Iris pigment epithelial cell (primary cell): Measurements from ENCODE around the gene FPGS.
A peak's percentile ranks its signal among the peaks of the same experiment; 100 is the strongest.

Experiments used
- DNase-seq: peaks from one replicate; pipeline ENCODE4 v3.0.0-alpha.2; 2011; ENCODE audit warnings: low read depth

The FPGS gene

DNA sequence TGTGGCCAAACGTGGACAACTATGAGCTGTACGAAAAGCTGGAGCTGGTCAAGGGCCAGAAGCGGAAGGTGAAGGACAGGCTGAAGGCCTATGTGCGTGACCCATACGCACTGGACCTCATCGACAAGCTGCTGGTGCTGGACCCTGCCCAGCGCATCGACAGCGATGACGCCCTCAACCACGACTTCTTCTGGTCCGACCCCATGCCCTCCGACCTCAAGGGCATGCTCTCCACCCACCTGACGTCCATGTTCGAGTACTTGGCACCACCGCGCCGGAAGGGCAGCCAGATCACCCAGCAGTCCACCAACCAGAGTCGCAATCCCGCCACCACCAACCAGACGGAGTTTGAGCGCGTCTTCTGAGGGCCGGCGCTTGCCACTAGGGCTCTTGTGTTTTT lies 13.5 kb upstream of the FPGS start:
- no peak for DNase-seq

DNA sequence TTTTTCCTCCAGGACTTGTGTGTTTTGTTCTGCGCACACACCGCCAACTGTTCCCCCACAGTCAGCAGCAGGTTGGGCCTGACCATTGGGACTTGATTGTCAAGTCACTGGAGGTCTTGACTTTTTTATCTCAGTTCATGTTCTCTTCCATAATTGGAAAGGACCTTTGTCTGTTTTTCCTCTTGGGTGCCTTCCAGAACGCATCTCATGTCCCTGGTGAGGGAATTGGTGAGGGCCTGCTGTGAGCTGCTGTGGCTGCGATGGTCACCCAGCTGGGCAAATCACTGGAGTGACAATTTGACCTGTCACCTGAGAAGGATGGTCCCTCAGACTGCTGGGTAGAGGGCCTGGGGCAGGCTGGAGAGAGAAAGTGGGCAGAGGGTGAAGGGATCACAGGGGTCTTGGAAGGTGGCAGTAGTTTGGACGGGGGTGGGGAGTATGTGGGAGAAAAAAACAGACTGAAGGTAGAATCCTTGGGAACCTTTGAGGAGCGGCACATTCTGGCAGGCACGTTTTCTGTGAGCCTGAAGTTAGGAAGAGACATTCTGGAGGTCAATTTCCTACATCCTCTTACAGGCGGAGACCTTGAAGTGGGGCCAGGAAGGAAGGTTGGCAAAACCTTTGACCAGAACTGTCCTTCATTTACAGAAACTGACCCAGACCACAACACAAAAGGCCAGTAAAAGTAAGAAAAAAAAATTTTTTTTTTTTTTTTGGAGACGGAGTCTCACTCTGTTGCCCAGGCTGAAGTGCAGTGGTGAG lies 12.4 kb upstream of the FPGS start:
- no peak for DNase-seq

DNA sequence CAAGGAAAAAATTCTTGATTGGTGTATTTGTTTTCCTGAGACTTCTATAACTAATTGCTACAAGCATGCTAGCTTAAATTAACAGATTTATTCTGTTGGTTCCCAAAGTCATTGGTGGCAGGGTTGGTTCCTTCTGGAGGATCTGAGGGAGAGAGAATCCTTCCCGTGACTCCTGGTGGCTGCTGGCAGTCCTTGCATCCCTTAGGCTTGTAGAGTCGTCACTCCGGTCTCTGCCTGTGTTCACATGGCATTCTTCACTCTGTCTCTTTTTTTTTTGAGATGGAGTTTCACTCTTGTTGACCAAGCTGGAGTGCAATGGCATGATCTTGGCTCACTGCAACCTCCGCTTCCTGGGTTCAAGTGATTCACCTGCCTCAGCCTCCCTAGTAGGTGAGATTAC lies 11.6 kb upstream of the FPGS start:
- DNase-seq, result no peak

DNA sequence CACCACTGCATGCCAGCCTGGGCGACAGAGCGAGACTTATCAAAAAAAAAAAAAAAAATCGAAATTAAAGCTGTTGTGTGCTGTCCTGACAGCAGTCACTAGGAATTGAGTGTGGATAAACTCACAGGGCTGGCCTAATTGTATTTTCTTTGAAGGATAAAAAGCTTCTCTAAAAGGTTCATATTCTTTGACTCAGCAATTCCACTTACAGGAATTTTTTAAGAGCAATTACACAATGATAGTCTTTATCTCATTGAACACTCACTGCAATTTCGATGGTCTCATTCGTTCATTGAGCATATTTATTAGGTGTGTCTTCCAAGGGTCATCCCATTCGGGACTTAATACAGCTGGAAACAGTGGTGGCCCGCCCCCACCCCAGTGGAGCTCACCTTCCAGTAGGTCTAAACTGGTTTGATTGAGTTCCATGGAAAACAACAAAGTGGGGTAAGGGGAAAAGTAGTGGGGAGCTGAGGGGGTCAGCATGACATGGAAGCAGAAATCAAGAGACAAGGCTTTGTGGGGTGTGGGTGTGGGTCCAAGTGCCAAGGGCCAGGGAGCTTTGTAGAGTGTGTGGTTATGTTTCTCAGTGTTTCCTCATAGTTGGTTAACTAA lies 10.2 kb upstream of the FPGS start:
- DNase-seq, result no peak

DNA sequence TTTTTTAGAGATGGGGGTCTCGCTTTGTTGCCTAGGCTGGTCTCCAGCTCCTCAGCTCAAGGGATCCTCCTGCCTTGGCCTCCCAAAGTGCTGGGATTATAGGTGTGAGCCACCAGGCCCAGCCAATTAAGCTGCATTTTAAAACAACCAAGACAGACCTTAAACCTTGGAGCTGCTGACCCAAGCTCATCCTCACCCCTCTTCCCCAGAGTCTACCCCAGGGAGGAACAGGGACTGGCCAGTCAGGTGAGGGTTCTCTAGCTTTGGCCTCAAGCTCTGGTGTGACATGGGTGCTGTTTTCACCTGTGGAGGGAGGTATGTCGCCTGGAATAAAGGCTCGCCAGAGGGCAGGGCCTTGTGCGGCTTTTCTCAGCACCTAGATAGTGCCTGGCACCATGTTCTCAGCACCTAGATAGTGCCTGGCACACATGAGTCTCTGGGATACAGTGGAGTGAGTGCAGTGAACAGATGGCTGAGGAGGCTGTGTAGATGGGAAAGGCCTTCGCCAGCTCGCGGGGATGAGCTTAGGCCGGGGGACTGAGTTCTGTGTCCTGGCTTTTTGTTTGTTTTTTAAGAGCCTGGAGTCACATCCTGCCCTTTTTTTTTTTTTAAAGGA lies 9.5 kb upstream of the FPGS start:
- DNase-seq, result no peak

DNA sequence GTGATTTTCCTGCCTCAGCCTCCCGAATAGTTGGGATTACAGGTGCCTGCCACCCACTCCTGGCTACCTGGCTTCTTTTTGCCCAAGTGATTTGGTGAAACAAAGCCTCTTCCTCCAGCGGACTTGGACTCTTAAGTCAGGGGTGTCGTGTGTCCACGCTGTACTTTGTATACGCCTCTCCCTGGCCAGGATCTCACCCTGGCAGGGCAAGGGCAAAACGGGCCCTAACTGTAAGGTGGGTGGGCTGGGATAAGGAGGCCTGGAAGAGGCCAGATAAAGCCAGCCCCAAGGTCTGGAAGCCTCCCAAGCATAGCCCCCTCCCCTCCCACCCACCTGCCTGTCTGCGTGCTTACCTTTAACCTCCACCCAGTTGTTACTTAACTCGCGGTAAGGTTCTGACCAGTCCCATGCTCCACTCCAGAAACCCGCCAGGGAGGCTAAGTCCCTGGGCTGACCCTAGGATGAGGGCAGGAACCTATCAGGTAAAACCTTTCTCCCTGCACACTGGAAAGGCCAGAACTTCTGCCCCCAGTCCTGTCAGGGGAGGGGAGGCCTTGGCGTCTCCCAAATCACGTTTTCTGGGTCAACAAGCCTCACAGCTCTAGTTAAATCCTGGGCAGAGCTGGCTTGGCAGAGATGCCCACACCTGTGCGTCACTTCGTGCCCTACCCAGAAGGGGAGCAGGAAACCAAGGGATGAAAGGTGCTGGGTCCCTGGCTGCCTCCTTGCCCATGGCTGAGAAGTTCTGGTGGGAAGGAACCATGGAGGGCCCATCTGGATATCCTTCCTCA lies 8.5 kb upstream of the FPGS start:
- DNase-seq, result no peak

DNA sequence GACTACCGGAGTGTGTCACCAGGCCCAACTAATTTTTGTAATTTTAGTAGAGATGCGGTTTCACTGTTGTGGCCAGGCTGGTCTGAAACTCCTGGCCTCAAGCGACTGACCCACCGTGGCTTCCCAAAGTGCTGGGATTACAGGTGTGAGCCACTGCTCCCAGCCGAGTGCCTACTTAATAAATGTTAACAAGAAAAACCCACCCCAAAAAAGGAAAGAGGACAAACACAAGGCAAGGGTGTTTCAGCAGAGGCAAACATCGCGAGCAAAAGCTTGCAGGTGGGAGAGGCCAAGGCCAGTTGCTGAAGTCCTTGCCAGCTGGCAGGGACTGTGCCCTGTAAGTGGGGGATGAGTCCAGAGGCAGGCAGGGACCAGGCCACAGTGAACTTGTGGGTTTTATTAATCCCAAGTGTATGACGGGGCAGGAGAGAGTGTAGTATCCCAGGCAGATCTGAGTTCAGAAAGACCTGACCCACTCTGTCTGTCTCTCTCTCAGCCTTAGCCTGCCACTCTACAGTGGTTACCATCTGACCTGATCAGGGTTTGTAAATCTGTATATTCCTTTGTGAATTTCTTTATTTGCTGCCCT lies 6.4 kb upstream of the FPGS start:
- DNase-seq, result peak; percentile 46

DNA sequence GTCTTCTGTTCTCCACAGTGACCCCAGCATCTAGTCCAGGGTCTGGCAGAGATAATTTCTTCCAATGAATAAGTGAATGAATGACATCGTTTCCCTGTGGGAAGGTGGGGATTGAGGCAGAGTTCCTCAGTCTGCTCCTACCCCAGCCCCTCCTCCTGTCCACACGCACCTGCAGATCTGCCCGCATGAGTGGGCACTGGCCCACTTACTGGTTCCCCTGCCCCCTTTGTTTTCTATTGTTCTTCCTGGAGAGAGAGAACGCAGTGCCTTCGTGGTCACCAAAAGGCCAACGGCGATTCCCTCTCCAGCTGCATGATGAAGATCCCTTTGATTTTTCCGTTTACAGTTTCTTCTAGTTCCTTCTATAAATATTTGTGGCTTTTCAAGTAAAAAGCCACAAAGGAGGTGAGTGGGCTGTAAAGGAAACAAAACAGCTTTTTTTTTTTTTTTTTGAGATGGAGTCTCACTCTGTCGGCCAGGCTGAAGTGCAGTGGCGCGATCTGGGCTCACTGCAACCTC lies 5.8 kb upstream of the FPGS start:
- peak; percentile 45 for DNase-seq

DNA sequence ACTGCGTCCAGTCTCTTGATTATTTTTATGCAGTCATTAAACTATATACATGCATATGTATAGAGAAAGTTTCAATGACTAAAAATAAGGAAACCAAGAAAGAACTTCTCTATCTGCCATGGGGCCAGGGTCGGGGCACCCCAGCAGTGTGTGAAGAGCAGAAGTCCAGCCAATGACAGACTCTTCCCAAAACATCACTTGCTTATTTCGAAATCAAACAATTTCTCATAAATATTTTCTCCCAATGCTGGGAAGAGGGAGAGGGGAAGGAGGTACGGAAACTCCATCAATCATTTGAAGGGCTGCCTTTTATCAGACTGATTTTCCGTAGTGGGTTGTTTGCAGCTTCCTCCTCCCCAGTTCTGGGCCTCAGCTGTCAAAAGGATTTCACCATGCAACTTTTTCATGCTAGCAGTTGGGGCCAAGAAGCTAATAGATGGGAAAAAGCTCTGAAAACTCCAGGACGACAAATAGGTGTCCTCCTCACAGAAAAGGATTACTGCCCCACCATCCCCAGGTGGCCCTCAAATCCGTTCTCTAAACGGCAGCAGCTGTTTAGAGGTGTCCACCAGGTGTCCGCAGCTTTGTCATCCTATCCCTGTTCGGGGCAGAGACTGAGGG lies 617 bp upstream of the FPGS start:
- peak; percentile 32 for DNase-seq

DNA sequence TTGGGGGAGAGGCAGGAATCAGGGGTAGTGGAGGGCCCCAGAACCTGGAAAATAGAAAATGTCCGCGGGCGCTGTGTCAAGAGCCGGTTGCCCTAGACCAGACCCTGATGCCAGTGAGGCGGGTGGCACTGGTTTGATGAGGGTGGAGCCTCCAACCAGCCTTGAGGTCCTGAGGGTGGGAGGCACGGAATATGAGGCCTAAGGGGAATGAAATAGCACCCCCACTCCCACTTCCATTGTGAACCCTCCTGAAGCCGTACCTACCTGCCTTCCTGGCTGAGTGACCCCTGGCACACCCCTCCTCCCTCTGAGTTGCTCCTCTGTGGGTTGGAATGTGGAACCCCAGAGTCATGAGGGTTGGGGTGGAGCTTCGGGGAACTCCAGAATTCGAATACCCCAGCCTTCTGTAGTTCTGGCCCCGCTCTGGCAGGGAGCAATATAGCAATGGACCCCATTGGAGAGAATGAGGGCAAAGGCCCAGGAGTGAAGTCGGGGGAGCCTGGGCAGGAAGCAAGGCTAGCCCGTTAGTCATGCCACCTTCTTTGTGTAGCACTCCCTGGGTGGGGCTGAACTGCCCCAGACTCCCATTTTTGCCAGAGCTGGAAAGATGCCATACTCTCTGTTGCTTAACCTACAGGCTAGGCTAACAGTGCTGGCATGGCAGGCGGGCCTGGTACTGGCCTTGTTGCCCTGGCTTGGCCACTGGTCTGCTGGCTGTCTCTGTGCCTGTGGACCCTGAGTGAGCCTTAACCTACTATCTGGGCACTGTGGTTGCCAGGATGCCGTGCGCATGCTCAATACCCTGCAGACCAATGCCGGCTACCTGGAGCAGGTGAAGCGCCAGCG lies 1.0 kb downstream of the FPGS start:
- DNase-seq, result no peak

DNA sequence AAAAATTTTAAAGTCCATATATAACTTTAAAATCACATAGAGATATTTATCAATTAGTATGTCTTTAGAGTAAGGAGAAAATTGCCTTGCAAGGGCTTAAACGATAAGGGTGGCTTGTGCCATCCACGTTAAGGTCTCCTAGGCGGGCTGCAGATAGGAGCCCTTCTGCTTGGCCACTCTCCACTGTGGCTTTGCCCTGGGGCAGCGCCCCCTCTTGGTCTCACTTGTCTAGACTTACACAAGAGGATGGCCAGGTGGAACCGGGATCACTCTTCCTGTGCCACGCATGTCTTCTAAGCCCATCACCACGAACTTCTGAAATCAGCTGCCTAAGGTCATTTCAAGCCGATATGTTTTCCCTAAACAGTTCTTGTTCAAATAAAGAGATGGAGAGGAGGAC lies 2.9 kb downstream of the FPGS start:
- DNase-seq, result peak; percentile 31

DNA sequence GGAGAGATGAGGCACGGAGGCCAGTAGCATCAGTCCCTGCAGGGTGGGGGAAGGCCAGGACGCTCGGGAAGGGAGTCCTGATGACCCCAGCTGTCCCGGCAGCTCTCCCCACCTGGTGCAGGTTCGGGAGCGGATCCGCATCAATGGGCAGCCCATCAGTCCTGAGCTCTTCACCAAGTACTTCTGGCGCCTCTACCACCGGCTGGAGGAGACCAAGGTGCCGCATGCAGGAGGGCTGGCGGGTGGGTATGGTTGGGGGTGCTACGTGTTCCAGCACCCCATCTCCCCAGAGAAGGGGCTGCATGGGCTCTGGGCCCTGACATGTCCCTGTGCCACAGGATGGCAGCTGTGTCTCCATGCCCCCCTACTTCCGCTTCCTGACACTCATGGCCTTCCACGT lies 4.2 kb downstream of the FPGS start:
- DNase-seq, result no peak

DNA sequence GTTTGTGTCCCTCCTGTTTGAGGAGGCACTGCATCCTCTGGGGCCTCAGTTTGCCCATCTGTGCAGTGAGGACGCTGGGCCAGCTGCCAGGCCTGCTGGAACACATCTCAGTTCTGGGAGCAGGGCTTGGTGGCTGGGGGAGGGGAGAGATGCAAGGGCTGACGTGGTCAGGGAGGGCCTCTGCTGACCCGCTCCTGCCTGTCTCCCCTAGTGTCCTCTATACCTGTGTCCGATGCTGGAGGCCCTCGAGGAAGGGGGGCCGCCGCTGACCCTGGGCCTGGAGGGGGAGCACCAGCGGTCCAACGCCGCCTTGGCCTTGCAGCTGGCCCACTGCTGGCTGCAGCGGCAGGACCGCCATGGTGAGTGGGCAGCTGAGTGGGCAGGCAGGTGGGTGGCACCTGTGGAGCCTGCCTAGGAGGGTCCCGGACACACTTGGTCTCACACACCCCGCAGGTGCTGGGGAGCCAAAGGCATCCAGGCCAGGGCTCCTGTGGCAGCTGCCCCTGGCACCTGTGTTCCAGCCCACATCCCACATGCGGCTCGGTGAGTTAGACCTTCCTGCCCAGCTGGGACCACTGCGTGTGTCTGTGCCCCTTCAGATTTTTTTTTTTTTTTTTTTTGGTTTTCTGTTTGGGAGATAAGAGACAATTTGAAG lies 5.8 kb downstream of the FPGS start:
- DNase-seq, result no peak

DNA sequence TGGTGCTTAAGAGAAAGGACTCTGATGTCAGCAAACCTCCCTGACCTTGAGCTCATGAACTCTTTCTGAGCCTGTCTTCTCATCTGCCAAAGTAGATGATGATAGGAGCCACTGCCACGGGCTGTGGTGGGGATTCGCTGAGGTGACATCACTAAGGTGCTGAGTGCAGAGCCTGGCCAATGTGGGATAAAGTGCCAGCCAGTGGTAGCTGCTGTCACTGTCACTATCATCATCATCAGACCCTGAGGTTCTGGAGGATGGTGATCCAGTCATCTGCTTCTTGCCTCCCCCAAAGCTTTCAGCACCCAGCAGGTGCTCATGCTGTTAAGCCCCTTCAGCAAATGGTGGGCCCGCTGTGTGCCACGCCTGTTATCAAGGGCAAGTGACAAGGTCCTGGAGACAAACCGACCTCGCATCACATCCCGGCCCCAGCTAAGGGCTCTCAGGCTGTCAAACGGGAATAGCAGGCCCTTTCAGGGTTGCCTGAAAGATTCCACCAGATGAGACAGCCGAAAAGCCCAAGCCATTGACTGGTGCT lies 6.4 kb downstream of the FPGS start:
- DNase-seq, result no peak

DNA sequence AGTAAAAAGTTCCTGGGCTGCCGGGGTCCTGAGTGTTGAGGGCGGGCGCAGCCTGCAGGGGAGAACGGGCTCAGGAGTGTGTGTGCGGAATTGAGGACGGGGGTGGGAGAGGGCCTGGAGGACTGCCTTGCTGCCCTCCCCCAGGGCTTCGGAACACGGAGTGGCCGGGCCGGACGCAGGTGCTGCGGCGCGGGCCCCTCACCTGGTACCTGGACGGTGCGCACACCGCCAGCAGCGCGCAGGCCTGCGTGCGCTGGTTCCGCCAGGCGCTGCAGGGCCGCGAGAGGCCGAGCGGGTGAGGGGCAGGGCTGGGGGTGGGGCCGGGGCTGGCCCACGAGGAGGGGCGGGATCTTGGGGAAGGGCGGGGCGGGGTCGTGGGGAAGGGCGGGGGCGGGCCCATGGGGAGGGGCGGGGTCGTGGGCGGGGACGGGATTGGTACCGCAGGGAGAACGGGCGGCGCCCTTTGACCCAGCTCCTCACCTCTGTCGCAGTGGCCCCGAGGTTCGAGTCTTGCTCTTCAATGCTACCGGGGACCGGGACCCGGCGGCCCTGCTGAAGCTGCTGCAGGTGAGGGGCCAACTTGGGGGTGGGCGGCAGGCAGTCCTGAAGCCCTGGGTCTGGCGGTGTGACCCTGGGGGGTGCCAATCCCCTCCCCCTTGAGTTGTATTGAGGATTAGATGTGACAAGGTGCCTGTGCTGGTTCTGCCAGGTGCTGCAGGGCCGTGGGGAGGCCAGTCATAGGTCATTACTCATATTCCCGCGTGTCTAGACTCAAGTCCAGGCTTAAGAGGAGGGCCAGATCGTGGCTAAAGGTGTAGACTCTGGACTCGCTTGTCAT lies 7.1 kb downstream of the FPGS start:
- DNase-seq, result peak; percentile 33

DNA sequence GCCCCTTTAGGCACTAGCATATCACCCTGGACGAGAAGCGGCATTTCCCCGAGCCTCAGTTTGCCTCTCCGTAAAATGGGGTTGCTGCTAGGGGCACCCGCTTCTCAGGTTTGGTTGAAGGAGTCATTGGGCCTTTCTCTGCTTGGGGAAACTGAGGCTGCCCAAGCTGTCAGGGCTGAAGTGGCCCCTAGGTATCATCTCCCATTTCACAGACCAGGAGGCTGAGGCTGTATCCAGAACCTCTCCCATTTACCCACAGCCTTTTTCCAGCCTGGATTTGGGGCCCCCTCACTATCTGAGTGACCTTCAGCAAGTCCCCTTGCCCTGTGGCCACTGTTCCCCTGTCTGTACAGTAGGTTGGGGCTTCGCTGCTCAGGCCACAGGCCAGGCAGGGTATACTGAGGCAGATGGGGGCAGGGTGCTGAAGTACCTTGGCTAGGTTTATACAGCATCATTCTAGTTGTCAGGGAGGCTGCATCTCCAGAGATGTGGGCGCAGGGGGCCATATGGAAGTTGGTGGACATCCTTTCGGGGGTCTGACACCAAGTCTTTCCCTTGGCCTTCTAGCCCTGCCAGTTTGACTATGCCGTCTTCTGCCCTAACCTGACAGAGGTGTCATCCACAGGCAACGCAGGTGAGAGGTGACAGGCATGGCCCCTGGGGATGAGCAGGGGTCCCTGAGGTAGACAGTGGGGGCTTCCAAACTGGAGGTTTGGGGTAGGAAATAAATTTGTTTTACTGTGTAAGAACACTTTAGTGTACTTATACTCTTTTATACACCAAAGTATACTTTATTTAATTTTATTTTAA lies 7.9 kb downstream of the FPGS start:
- no peak for DNase-seq

DNA sequence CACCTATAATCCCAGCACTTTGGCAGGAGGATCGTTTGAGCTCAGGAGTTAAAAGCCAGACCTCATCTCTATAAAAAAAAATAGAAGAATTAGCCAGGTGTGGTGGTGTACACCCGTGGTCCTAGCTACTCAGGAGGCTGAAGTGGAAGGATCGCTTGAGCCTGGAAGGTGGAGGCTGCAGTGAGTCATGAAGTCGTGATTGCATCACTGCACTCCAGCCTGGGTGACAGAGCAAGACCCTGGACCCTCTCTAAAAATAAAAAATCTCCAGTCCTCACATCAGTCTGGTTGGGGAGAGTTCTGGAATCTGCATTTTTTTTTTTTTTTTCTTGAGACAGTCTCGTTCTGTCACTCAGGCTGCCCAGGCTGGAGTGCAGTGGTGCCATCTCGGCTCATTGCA lies 9.3 kb downstream of the FPGS start:
- no peak for DNase-seq
